GM21447 (cell line): Measurements from ENCODE around the gene CXCR6.
A peak's percentile ranks its signal among the peaks of the same experiment; 100 is the strongest.

Experiments
- ATAC-seq: cut with Tn5 transposase; IDR thresholded peaks from one replicate; pipeline ENCODE4 v1.9.1; 2021; ENCODE audit not compliant: unreplicated experiment

The CXCR6 gene

GRCh38 chr3:45946875-45947274 is 3.6 kb downstream of the CXCR6 start:
- ATAC-seq: no peak

DNA sequence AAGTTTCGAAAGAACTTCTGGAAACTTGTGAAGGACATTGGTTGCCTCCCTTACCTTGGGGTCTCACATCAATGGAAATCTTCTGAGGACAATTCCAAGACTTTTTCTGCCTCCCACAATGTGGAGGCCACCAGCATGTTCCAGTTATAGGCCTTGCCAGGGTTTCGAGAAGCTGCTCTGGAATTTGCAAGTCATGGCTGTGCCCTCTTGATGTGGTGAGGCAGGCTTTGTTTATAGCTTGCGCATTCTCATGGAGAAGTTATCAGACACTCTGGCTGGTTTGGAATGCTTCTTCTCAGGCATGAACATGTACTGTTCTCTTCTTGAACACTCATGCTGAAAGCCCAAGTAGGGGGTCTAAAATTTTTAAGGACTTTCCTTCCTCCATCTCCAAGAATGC is 4.1 kb downstream of the CXCR6 start:
- no peak for ATAC-seq

- no peak for ATAC-seq
Observed at GRCh38 chr3:45948311-45948781, 5.1 kb downstream of the CXCR6 start.

DNA sequence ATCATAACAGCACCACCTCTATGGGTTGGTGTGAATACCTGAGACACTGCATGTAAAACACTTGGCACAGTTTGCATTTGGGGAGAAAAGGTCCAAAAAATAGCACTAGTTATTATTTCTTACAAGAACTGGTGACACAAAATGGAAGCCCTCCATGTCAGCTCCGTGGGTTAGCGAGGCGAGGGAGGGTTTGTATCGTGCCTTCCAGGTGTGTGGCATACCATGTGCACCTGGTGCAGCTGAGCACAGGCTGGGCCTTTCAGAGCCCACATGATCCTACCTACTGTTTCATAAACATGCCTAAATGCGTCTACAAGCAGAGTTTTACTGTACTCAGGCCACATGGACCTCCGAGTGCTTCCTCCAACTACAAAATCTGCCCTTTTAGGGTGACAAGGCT is 5.6 kb downstream of the CXCR6 start:
- ATAC-seq: no peak

DNA sequence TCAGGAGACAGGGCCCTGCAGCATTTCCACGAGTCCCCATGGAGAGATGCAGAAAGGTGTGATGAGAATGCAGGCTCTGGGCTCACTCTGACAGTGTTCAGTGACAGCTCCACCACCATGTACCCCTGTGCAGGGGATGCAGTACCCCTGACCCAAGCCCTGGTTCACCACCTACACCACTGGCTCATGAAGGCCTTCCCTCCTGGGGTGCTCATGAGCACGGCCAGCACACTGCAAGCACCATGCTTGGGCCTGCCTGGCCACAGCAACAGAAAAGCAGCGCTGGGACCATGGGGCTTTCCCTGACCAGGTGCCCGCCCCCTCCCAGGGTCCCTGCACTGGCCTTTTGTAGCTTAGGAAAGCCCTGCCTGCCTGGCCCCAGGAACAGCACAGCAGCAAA is 6.2 kb downstream of the CXCR6 start:
- ATAC-seq: no peak

DNA sequence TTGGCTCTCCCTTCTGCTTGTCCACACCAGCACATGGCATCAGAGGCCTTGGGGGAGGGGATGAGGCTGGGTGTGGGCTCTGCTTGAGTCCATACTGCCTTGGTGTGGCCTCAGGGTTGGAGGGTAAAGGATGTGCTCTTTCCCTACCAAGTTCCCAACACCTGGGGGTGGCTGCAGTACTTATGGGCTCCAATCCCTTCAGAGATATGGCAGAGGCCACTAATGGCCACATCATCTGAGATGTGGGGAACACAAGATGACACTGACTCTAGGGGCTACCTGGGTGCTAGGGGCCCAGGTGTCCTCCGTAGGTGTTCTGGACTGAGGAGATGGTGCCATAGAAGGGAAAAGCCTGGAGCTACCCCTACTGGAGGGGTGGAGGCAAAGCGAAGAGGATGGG is 6.9 kb downstream of the CXCR6 start:
- ATAC-seq: no peak

DNA sequence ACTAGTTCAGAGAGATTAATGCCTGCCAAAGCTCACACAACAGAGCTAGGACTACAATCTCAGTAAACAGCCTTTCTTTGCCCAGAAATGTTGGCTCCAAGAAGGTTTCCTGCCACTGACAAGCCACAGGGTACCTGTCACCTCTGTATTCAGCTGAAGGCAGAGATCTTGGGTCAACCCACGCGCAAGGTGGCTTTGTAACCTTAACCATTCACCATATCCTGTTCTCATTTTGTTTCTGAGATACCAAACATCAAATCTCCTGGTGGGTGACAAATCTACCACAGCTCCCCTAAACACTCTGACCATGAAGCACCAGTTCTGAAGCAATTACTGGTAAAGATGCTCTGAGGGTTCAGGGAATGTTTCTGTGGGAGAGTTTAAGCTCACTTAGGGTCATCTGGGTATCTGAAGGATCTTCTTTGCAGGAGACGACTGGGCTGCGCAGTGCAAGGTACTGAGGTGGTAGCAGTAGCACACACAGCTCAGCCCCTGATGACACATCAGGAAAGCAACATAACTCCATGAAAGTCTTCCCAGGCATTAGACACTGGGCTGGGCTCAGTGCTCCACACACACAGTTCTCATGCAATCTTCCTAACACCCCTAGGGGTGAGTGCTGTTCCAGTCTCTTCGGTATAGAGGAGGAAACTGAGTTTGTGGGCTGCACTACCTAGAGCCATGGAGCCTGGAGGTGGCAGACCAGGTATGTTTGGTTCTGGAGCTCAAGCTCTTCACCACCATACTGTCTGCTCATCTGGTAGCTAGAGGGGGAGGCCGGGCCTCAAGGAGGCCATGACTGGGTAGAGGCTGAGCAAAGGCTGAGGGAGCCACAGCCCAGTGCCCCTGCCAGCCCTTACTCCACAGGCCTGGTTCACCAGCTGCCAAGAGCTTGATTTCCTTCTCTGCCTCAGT is 7.7 kb downstream of the CXCR6 start:
- ATAC-seq: no peak

GRCh38 chr3:45951946-45952345 is 8.7 kb downstream of the CXCR6 start:
- ATAC-seq: no peak

DNA sequence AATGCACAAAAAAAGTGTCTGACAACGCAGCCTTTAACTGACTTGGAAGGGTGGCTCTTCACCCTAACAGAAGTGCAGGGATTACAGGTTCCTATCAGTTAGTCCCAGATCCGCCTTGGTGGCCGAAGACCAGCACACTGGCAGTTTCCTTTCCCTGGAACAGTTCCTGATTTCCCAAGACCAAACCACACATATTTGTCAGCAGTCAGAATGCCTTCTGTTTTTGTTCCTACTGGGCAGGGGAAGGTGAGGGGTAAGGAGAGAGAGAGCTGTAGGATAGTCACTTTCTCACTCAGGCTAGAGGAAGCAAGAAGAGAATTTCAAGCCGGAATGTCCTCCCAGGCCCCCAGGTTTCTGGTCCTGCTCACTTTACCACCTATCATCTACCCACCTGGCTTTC is 9.2 kb downstream of the CXCR6 start:
- no peak for ATAC-seq

DNA sequence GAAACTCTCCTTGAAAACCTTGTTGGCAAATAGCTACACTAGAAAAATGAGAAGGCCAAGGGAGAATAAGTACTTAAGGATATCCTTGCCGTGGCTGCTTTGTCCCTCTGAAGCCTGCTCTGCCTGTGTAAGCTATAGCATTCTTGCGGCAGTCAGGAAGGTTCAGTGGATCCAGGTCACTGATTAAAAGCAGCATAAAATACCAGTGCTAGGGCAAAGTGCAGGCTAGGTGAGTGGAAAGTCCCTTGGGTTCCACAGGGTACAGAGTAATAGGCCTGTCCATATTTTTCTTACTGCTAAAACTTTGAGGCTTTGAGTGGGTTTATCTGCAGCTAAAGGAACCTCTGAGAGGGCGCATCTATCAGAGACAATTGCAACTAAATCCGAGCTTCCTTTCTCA is 10.3 kb downstream of the CXCR6 start:
- ATAC-seq: no peak

- ATAC-seq: no peak
Observed at GRCh38 chr3:45954306-45954705, 11.0 kb downstream of the CXCR6 start.

- ATAC-seq: no peak
Observed at GRCh38 chr3:45955017-45955647, 11.9 kb downstream of the CXCR6 start.

GRCh38 chr3:45955706-45956105 is 12.4 kb downstream of the CXCR6 start:
- no peak for ATAC-seq

DNA sequence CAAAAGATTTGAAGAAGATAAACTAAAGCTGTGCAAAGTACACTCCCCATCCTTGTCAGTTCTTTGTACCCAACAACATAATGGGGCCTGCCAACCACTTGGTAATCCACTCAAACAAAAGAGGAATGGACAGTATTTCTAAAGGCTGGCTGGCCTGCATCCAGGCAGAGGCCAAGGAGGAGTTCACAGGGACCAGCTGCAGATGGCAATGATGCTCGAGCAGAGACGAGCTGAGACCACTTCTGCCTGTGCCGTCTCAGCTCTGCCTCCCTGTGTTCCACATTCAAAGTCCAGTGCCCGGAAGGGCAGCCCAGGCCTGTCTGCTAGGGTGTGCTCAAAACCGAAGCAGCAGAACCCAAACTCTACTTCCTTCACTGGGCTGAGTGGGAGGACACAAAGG is 14.3 kb downstream of the CXCR6 start:
- ATAC-seq: no peak

GRCh38 chr3:45958321-45958791 is 15.1 kb downstream of the CXCR6 start:
- ATAC-seq: no peak

DNA sequence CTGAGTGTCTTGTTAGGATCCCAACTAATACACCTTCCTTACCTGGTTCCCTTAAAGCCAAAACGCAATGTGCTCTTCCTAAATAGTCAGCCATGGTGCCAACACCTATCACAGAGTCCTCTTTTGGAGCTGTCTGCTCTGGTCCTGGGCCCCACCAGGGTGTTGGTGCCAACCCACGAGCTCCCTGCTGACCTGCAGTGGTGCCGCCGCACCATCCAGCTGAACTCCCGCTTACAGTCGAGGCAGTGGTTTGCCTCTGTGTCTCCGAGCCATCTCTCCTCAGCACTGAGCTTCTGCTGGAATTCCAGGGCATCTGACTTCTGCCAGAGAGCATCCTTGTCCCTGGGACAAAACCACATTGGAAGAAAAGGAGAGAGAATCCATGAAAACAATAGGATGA is 15.9 kb downstream of the CXCR6 start:
- no peak for ATAC-seq

GRCh38 chr3:45960289-45960688 is 17.0 kb downstream of the CXCR6 start:
- no peak for ATAC-seq

DNA sequence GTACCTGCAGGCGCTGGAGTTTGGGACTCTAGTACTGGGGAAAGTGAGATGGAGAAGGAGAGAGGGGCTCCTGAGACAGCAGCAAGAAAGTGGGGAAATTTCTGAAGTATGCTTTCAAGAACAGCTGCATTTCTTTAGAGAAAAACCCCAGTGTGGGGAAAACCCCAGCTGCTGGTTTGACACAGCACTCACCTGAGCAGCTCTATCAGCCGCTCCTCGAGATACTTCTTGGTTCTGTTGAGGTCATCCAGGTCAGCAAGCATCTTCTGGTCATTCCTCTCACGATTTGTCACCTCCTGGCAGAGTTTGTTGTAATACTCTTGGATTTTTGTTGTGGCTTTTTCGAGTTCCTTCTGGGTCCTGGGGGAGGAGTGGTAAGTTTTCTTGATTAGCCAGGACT is 18.8 kb downstream of the CXCR6 start:
- ATAC-seq: peak; percentile 58

DNA sequence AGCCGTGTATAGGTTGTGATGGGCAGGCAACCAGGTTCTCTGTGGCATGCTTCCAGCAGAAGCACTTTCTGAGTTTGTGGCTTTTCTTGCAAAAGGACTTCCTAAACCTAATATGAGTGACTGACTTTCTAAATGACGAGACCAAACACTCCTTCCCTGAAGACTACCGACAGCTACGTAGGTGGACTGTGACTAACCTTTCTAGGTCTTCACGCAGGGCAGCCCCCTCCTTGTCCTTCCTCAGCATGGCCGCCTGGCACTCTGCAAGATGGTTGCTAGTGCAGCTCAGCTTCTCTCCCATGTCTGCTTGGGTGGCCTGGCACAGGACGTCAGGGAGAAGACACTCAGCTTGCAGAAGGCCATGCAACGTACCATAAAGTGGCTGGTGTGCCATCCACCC is 20.9 kb downstream of the CXCR6 start:
- peak; percentile 44 for ATAC-seq

DNA sequence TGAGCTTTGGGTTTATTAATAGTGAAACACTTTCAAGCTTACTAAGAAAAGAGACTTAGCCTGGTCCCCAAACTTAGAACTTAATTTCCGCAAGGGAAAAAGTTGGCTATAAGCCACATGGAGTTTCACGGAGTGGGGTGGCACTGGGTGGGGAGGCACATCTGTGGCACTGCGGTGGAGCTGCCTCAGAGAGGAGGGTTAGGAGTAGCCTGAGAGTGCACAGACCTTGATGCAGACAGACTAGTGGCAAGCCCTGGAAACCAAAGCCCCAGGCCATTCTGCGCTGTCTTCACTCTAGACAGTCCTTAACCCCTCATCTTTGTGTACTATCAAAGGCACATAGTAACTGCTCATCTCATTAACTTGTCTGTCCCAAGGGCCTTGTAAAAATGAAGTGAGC is 22.0 kb downstream of the CXCR6 start:
- no peak for ATAC-seq

- no peak for ATAC-seq
Observed at GRCh38 chr3:45965653-45966052, 22.4 kb downstream of the CXCR6 start.

DNA sequence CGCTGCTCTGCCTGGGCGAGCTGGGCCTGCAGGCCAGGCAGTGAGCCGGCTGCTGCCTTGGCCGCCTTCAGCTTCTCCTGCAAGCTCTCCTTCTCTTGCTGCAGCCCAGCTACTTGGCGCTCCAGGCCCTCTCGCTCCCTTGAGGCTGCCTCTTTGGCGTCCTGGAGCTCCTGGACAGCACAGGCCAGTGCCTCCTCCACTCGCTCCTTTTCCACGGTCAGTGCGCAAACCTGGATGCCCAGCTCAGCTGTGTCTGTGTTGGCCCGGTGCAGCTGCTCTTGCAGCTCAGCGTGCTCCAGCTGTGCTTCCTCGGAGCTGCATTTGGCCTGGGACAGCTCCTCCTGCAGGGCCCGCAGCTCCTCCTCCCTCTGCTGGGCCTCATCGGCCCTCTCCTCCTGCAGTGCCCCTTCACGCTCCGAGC is 23.1 kb downstream of the CXCR6 start:
- ATAC-seq: no peak
